ENCODE results near the gene POLR3A. TPM values are rescaled to one million over a fixed set of nuclear protein-coding genes. Genes with fewer than 3 reads are reported as not detected.
"Not testable (repeated sequence)": the region's sequence is repeated elsewhere in the genome, so short reads cannot be mapped to it uniquely, and the experiment has no call there.

The POLR3A gene
- total RNA-seq = 20.7 and 22.1 TPM in 2 replicates

- peak within 1 kb of the TSS; percentile 65 for H3K4me3 ChIP-seq (ENCODE audit: low read depth, low read length)
- peak; percentile 89 for DNase-seq (ENCODE audit: low read depth)
- TF ChIP-seq, protein P1, sequence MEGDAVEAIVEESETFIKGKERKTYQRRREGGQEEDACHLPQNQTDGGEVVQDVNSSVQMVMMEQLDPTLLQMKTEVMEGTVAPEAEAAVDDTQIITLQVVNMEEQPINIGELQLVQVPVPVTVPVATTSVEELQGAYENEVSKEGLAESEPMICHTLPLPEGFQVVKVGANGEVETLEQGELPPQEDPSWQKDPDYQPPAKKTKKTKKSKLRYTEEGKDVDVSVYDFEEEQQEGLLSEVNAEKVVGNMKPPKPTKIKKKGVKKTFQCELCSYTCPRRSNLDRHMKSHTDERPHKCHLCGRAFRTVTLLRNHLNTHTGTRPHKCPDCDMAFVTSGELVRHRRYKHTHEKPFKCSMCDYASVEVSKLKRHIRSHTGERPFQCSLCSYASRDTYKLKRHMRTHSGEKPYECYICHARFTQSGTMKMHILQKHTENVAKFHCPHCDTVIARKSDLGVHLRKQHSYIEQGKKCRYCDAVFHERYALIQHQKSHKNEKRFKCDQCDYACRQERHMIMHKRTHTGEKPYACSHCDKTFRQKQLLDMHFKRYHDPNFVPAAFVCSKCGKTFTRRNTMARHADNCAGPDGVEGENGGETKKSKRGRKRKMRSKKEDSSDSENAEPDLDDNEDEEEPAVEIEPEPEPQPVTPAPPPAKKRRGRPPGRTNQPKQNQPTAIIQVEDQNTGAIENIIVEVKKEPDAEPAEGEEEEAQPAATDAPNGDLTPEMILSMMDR (IDR thresholded peaks at IDR 0.05; ENCODE audit: insufficient read depth, low read length, poor library complexity, severe bottlenecking) = peak; percentile 77
- H3K36me3 ChIP-seq (ENCODE audit: control insufficient read depth, insufficient read depth, low read length) = no peaks in the 10 kb centered on the region
- H3K27me3 ChIP-seq (ENCODE audit: control insufficient read depth, insufficient read depth, low read length) = no peaks in the 10 kb centered on the region
Observed at GRCh38 chr10:78029269-78030226, at the start of gene POLR3A. POLR3A (minus strand) TSS chr10:78029515; CDS start chr10:78029407, 108 bp downstream.

- Histone ChIP-seq H3K4me3 (ENCODE audit: low read depth, low read length) (no peak overlapping the region), H3K27me3 (ENCODE audit: control insufficient read depth, insufficient read depth, low read length) (no peaks in the 10 kb centered on the region), H3K36me3 (ENCODE audit: control insufficient read depth, insufficient read depth, low read length) (no peaks in the 10 kb centered on the region)
- no peak for DNase-seq (ENCODE audit: low read depth)
- TF ChIP-seq, protein P1 (IDR thresholded peaks at IDR 0.05; ENCODE audit: insufficient read depth, low read length, poor library complexity, severe bottlenecking) = no peak
Observed at GRCh38 chr10:78078539-78079330, 49.4 kb upstream of the POLR3A start.

DNA sequence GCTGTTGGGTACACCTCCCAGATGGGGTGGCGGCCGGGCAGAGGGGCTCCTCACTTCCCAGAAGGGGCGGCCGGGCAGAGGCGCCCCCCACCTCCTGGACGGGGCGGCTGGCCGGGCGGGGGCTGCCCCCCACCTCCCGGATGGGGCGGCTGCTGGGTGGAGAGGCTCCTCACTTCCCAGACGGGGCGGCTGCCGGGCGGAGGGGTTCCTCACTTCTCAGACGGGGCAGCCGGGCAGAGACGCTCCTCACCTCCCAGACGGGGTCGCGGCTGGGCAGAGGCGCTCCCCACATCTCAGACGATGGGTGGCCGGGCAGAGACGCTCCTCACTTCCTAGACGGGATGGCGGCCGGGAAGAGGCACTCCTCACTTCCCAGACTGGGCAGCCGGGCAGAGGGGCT lies 46.5 kb upstream of the POLR3A start:
- not testable (repeated sequence) for DNase-seq (ENCODE audit: low read depth); H3K27me3 ChIP-seq (ENCODE audit: control insufficient read depth, insufficient read depth, low read length); H3K36me3 ChIP-seq (ENCODE audit: control insufficient read depth, insufficient read depth, low read length); H3K4me3 ChIP-seq (ENCODE audit: low read depth, low read length)

- TF ChIP-seq, protein P1 (IDR thresholded peaks at IDR 0.05; ENCODE audit: insufficient read depth, low read length, poor library complexity, severe bottlenecking) = no peak
- Histone ChIP-seq H3K4me3 (ENCODE audit: low read depth, low read length) (no peak overlapping the region), H3K27me3 (ENCODE audit: control insufficient read depth, insufficient read depth, low read length) (no peaks in the 10 kb centered on the region), H3K36me3 (ENCODE audit: control insufficient read depth, insufficient read depth, low read length) (no peaks in the 10 kb centered on the region)
- no peak for DNase-seq (ENCODE audit: low read depth)
Observed at GRCh38 chr10:78072504-78072903, 43.2 kb upstream of the POLR3A start.

DNA sequence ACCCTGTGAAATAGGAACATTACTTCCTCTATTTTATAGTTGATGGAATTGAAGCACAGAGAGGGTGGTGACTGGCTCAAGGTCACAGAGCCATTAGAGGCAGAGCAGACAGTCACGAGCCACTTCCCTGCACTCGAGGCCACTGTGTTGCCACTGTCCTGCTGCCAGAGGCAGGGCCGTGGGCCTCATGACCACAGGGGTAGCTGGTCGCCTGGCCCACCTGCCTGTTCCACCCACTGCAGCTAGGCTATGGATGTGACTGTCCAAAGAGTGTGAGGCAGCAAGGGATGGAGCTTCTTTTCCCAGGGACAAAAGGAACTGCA lies 42.5 kb upstream of the POLR3A start:
- TF ChIP-seq, protein P1 (IDR thresholded peaks at IDR 0.05; ENCODE audit: insufficient read depth, low read length, poor library complexity, severe bottlenecking) = no peak
- H3K27me3 ChIP-seq (ENCODE audit: control insufficient read depth, insufficient read depth, low read length) = no peaks in the 10 kb centered on the region
- no peak for DNase-seq (ENCODE audit: low read depth)

DNA sequence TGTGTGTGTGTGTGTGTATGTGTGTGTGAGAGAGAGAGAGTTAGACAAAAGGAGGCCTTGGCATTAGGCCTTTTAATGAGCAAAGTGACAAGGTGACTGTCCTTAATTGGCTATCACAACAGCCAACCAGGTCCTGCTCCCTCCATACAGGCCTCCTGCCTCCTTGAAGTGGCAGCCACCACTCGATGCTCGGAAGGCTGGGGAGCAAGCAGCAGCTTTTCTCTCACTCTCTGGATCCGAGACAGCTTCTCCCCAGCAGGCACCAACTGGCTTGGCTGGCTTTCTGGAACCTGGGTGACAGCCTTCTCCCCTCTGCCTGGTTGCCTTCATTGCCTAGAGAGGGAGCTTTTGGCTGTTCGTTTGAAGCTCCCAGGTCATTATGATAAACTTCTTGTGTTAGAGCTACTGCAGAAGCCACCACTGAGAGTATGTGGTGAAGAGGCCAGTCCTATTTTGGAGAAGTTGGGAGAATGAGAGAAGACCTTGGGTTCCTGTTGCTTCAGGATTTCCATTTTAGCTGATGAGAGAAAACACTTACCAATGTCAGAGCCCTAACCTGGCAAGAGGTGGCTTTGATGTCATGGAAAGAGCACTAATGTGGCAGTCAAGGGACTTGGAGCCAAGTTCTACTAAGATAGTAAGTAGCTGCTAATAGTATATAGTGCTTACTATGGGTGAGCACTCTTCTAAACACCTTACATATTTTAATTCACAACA lies 42.0 kb upstream of the POLR3A start:
- TF ChIP-seq, protein P1 (IDR thresholded peaks at IDR 0.05; ENCODE audit: insufficient read depth, low read length, poor library complexity, severe bottlenecking) = no peak
- H3K27me3 ChIP-seq (ENCODE audit: control insufficient read depth, insufficient read depth, low read length) = no peaks in the 10 kb centered on the region
- no peaks in the 10 kb centered on the region for H3K36me3 ChIP-seq (ENCODE audit: control insufficient read depth, insufficient read depth, low read length)
- no peak overlapping the region for H3K4me3 ChIP-seq (ENCODE audit: low read depth, low read length)
- DNase-seq (ENCODE audit: low read depth) = no peak

More for the DNA sequence above, 42.5 kb upstream of the POLR3A start:
- H3K36me3 ChIP-seq (ENCODE audit: control insufficient read depth, insufficient read depth, low read length) = no peaks in the 10 kb centered on the region
- no peak overlapping the region for H3K4me3 ChIP-seq (ENCODE audit: low read depth, low read length)

Measured in kidney epithelial cell (primary cell).